Erythroblast (primary cell): ENCODE measurements around the gene XKR8.

Source experiments
- GATA1 ChIP-seq: IDR thresholded peaks from 2 replicates; pipeline ENCODE4 v1.6.1; 2011; ENCODE audit warnings: low read depth, mild to moderate bottlenecking, control low read depth, low read length, moderate library complexity
- POLR2A ChIP-seq: IDR thresholded peaks from 2 replicates; pipeline ENCODE4 v1.6.1; 2011; ENCODE audit warnings: mild to moderate bottlenecking, low read length

GRCh38 chr1:27912429-27912828, 47.3 kb upstream of the XKR8 start:
- TF ChIP-seq POLR2A (no peak), GATA1 (no peak)
